Neutrophil (primary cell): ENCODE data around the gene DNAH10.

Experiments used
- H3K27ac ChIP-seq: fragments of 200-600 bp; sonication (generic); 2 replicates; pipeline ENCODE4 v1.5.1; 2016; ENCODE audit warnings: mild to moderate bottlenecking, moderate library complexity
- H3K27me3 ChIP-seq: fragments of 200-600 bp; sonication (generic); 2 replicates; pipeline ENCODE4 v1.6.0; 2016; ENCODE audit warnings: mild to moderate bottlenecking
- H3K36me3 ChIP-seq: fragments of 200-600 bp; sonication (generic); 2 replicates; pipeline ENCODE4 v1.5.1; 2017
- H3K4me1 ChIP-seq, 2 experiments: fragments of 200-600 bp in 1 of 2; sonication (generic) in 1 of 2; 1 replicate in 1 of 2; 2 replicates in 1 of 2; pipeline versions ENCODE4 v1.5.1 to v1.6.1; 2013 to 2016; ENCODE audit warnings: low read depth in 1 of 2, low read length in 1 of 2, mild to moderate bottlenecking in 1 of 2, moderate library complexity in 1 of 2; ENCODE audit not compliant: control insufficient read depth in 1 of 2, insufficient read depth in 1 of 2
- H3K4me3 ChIP-seq, 2 experiments: fragments of 200-600 bp in 1 of 2; sonication (generic) in 1 of 2; 1 replicate in 1 of 2; 2 replicates in 1 of 2; pipeline ENCODE4 v1.5.1; 2013 to 2016; ENCODE audit warnings: low read depth in 1 of 2, low read length in 1 of 2, mild to moderate bottlenecking in 1 of 2, moderate library complexity in 1 of 2
- H3K9me3 ChIP-seq: fragments of 200-600 bp; sonication (generic); 2 replicates; pipeline ENCODE4 v1.5.1; 2016
- TF ChIP-seq, protein P1 (sequence below): fragments of 200-600 bp; sonication (generic); IDR thresholded peaks from 2 replicates; pipeline ENCODE4 v1.5.1; 2016; ENCODE audit warnings: antibody characterized with exemption

DNAH10 gene

GRCh38 chr12:123879691-123880090 lies 117.6 kb downstream of the DNAH10 start:
- H3K36me3 ChIP-seq = no peaks in the 10 kb centered on the region
- peaks cover 4 to 10% of the 10 kb centered on the region in 2 experiments for H3K4me1 ChIP-seq
- H3K27me3 ChIP-seq = no peaks in the 10 kb centered on the region
- TF ChIP-seq, protein P1, sequence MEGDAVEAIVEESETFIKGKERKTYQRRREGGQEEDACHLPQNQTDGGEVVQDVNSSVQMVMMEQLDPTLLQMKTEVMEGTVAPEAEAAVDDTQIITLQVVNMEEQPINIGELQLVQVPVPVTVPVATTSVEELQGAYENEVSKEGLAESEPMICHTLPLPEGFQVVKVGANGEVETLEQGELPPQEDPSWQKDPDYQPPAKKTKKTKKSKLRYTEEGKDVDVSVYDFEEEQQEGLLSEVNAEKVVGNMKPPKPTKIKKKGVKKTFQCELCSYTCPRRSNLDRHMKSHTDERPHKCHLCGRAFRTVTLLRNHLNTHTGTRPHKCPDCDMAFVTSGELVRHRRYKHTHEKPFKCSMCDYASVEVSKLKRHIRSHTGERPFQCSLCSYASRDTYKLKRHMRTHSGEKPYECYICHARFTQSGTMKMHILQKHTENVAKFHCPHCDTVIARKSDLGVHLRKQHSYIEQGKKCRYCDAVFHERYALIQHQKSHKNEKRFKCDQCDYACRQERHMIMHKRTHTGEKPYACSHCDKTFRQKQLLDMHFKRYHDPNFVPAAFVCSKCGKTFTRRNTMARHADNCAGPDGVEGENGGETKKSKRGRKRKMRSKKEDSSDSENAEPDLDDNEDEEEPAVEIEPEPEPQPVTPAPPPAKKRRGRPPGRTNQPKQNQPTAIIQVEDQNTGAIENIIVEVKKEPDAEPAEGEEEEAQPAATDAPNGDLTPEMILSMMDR = no peak
- H3K9me3 ChIP-seq = no peaks in the 10 kb centered on the region
- no peak overlapping the region for H3K4me3 ChIP-seq
- no peak overlapping the region for H3K27ac ChIP-seq

DNA sequence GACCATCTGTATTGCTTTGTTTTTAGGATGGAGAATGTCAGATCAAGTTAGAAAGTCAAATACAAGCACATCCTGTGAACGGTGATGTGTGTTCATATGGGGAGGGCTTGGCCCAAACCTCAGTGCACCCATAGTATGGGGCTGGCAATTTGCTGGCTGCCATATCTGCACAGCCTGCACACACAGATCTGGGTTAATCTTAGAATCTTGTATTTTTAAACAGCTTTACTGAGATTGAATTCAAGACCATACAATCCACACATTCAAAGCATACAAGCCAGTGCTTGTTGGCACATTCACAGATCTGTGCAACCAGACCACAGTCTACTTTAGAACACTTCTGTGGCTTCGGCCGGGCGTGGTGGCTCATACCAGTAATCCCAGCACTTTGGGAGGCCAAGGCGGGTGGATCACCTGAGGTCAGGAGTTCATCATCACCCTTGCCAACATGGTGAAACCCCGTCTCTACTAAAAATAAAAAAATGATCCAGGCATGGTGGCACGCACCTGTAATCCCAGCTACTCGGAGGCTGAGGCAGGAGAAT lies 120.1 kb downstream of the DNAH10 start:
- Histone ChIP-seq H3K4me1 (peaks cover 4 to 8% of the 10 kb centered on the region in 2 experiments), H3K36me3 (no peaks in the 10 kb centered on the region), H3K4me3 (no peak overlapping the region), H3K9me3 (no peaks in the 10 kb centered on the region), H3K27me3 (no peaks in the 10 kb centered on the region), H3K27ac (no peak overlapping the region)
- TF ChIP-seq, protein P1 = no peak

DNA sequence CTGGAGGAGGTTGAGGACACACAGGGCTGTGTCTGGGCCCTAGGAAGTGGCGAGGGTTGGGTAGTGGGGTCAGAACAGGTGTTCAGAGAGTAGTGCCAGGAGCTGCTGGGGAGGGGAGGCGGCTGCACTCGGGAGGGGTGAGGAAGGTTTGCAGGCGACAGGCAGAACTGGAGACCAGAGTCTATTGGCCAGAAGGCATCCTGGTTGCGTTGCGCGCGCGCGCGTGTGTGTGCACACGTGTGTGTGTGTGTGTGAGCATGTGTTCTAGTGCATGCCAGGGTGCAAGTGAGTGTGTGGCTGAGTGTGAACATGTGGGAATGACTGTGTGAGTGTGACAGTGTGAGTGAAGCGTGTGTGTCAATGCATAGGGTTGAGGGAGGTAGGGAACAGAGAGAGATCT lies 124.2 kb downstream of the DNAH10 start:
- Histone ChIP-seq H3K27ac (no peak overlapping the region), H3K4me3 (no peak overlapping the region), H3K27me3 (no peaks in the 10 kb centered on the region), H3K9me3 (no peaks in the 10 kb centered on the region), H3K4me1 (peaks cover 15% of the 10 kb centered on the region in 2 experiments), H3K36me3 (no peaks in the 10 kb centered on the region)
- TF ChIP-seq, protein P1 = no peak

DNA sequence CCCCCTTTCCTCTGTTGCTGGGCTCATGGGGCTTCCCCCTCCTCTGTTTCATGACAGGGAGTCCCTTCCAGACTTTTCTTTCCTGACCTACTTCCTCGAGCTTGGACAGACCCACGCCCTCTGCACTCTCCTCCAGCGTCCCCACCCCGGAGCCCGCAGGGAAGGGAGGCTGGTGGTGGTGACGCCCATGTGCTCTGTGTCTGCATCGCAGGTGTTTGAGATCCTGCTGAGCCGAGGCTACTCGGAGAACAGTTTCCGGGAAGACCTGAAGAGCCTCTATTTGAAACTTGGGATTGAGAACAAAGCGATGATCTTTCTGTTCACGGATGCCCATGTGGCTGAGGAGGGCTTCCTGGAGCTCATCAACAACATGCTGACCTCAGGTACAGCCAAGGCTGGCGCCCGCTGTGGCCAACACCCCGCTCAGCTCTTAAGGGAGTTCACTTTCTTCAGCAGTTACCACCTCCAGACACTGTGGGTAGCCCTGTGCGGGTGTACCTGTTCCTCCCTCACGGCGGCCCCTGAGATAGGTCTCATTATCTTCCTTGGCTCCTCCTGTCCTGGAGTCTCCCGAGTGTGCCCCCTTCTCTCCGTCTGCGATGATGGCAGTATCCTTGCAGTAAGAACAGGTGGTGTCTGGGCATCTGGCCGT lies 125.0 kb downstream of the DNAH10 start:
- Histone ChIP-seq H3K4me3 (no peak overlapping the region), H3K4me1 (peaks cover 21 to 22% of the 10 kb centered on the region in 2 experiments), H3K36me3 (no peaks in the 10 kb centered on the region), H3K27me3 (no peaks in the 10 kb centered on the region), H3K27ac (no peak overlapping the region), H3K9me3 (no peaks in the 10 kb centered on the region)
- TF ChIP-seq, protein P1 = no peak

GRCh38 chr12:123888989-123889388 lies 126.9 kb downstream of the DNAH10 start:
- no peaks in the 10 kb centered on the region for H3K36me3 ChIP-seq
- H3K4me3 ChIP-seq = no peak overlapping the region
- H3K27ac ChIP-seq = no peak overlapping the region
- no peaks in the 10 kb centered on the region for H3K27me3 ChIP-seq
- TF ChIP-seq, protein P1 = no peak
- no peaks in the 10 kb centered on the region for H3K9me3 ChIP-seq
- H3K4me1 ChIP-seq = peaks cover 36 to 38% of the 10 kb centered on the region in 2 experiments
